ENCODE measurements around the gene SIX1. TPM values are rescaled to one million over a fixed set of nuclear protein-coding genes. Genes with fewer than 3 reads are reported as not detected.

SIX1 gene
- total RNA-seq, 1 donor from 2014 or later, result 1.1 TPM

GRCh38 chr14:60655119-60655897, 6.0 kb upstream of the SIX1 start:
- intact Hi-C loops (cut with DNase I), result loop anchor here (5.0 kb wide), 1 partner anchor 67 kb away; the partner anchor contains the start of gene SIX4
- Histone ChIP-seq H3K9me3 (no peaks in the 10 kb centered on the region), H3K4me3 (no peak overlapping the region), H3K36me3 (no peaks in the 10 kb centered on the region), H3K27ac (no peak overlapping the region), H3K4me1 (peaks cover 0 to 21% of the 10 kb centered on the region in 2 donors), H3K27me3 (peaks cover 4% of the 10 kb centered on the region)
- no peak for DNase-seq (ENCODE audit: low spot score in 2 of 2)
- no peak for TF ChIP-seq CTCF (IDR thresholded peaks at IDR 0.05)

DNA sequence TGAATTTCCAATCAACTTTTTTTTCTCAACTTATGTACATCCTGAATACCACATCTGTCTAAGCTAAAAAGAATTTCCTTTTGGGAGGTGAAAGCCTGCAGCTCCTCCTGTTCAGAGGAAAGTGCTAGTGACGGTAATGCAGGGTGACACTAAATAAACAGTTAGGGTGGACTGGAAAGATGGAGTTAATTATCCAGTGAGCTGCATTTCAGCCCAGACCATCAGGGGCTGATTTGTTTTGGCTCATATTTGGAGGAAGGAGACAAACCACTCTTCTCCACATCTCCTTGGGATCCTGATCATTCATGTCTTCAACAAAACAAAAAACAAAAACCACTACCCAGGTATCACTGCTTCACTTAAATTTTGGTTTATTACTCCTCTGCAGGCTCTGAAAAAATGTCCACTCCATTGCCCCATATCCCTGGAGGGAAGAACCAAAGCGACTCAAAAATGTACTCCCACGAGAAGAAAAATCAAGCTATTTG, 5.1 kb upstream of the SIX1 start:
- H3K9me3 ChIP-seq, result no peaks in the 10 kb centered on the region
- H3K27me3 ChIP-seq, result peaks cover 13% of the 10 kb centered on the region
- no peak overlapping the region for H3K27ac ChIP-seq
- TF ChIP-seq CTCF (IDR thresholded peaks at IDR 0.05), result no peak
- H3K4me1 ChIP-seq, result peaks cover 0 to 25% of the 10 kb centered on the region in 2 donors
- no peak overlapping the region for H3K4me3 ChIP-seq
- H3K36me3 ChIP-seq, result no peaks in the 10 kb centered on the region
- intact Hi-C loops (cut with DNase I), result no loop called here
- no peak for DNase-seq (ENCODE audit: low spot score in 2 of 2)

- no peak for TF ChIP-seq CTCF (IDR thresholded peaks at IDR 0.05)
- no peak overlapping the region for H3K4me3 ChIP-seq
- intact Hi-C loops (cut with DNase I), result no loop called here
- H3K9me3 ChIP-seq, result no peaks in the 10 kb centered on the region
- peaks cover 13% of the 10 kb centered on the region for H3K27me3 ChIP-seq
- no peaks in the 10 kb centered on the region for H3K36me3 ChIP-seq
- peaks cover 0 to 30% of the 10 kb centered on the region in 2 donors for H3K4me1 ChIP-seq
- no peak for DNase-seq (ENCODE audit: low spot score in 2 of 2)
- no peak overlapping the region for H3K27ac ChIP-seq
Measured at GRCh38 chr14:60653701-60654161, 4.5 kb upstream of the SIX1 start.

- no peak for DNase-seq (ENCODE audit: low spot score in 2 of 2)
- intact Hi-C loops (cut with DNase I), result no loop called here
- Histone ChIP-seq H3K36me3 (no peaks in the 10 kb centered on the region), H3K9me3 (no peaks in the 10 kb centered on the region), H3K4me3 (peak overlapping the region in 1 of 2 donors; percentile 9), H3K27me3 (peaks cover 13% of the 10 kb centered on the region), H3K27ac (no peak overlapping the region), H3K4me1 (peaks cover 0 to 35% of the 10 kb centered on the region in 2 donors)
- no peak for TF ChIP-seq CTCF (IDR thresholded peaks at IDR 0.05)
Measured at GRCh38 chr14:60652674-60653651, 3.7 kb upstream of the SIX1 start.

DNA sequence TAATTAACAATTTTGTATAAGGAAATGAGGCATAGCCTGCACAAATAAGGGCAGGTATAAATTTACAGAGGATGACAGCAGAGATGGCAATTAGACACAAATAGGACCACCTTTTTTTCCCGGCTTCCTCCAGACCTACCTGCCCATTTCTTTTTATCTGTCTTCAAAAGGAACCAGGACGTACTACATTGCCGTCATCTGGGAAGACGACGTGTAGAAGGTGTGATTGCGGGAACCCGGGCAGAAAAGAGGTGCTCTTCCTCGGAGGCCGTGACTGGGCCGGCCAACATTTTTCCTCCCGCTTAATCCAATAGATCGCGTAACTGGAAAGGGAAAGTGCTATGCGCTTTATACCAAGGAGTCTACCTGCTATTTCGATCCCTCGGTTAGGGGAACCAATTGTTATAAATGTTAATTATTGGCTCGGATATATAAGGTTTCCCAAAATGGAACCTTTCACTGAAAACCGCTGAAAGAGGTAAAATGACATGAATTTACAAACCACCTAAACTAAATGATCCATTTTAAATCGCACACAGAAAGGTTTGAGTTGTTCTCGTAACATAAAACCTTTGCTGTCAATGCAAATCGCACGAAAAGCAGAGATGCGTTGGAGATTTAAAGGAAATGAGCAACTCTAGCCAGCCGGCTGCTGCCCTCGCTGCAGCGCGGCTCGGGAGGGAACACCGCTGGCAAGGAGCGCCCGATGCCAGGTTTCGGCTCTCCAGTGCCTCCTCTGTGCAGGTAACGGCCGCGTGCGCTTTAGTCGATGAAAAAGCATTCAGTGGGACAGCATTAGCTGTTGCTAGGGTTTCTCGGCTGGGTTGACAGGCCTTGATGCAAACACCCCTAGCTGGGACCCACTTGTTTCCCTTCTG, 2.8 kb upstream of the SIX1 start:
- no peaks in the 10 kb centered on the region for H3K36me3 ChIP-seq
- no peaks in the 10 kb centered on the region for H3K9me3 ChIP-seq
- peaks cover 0 to 35% of the 10 kb centered on the region in 2 donors for H3K4me1 ChIP-seq
- intact Hi-C loops (cut with DNase I), result no loop called here
- TF ChIP-seq CTCF (IDR thresholded peaks at IDR 0.05), result no peak
- H3K4me3 ChIP-seq, result no peak overlapping the region
- H3K27me3 ChIP-seq, result peaks cover 19% of the 10 kb centered on the region
- H3K27ac ChIP-seq, result no peak overlapping the region
- DNase-seq (ENCODE audit: low spot score in 2 of 2), result no peak

Measured in ascending aorta (tissue), 2 donors.